ENCODE measurements around the gene GPLD1.

Gene GPLD1

GRCh38 chr6:24529985-24530384 is 40.6 kb upstream of the GPLD1 start:
- no peak overlapping the region for H3K4me3 ChIP-seq (ENCODE audit: low read depth, low read length)
- no peak for TF ChIP-seq CTCF (IDR thresholded peaks at IDR 0.05; ENCODE audit: borderline replicate concordance, insufficient read depth, low read depth, low read length)

- TF ChIP-seq CTCF (IDR thresholded peaks at IDR 0.05; ENCODE audit: borderline replicate concordance, insufficient read depth, low read depth, low read length), result peak; percentile 54
- no peak overlapping the region for H3K4me3 ChIP-seq (ENCODE audit: low read depth, low read length)
These were observed 35.4 kb upstream of the GPLD1 start for GRCh38 chr6:24524805-24525204.

GRCh38 chr6:24524329-24524728 is 35.0 kb upstream of the GPLD1 start:
- no peak for TF ChIP-seq CTCF (IDR thresholded peaks at IDR 0.05; ENCODE audit: borderline replicate concordance, insufficient read depth, low read depth, low read length)
- no peak overlapping the region for H3K4me3 ChIP-seq (ENCODE audit: low read depth, low read length)

GRCh38 chr6:24522228-24523176 is 33.1 kb upstream of the GPLD1 start:
- TF ChIP-seq CTCF (IDR thresholded peaks at IDR 0.05; ENCODE audit: borderline replicate concordance, insufficient read depth, low read depth, low read length), result no peak
- H3K4me3 ChIP-seq (ENCODE audit: low read depth, low read length), result no peak overlapping the region

- peak; percentile 82 for TF ChIP-seq CTCF (IDR thresholded peaks at IDR 0.05; ENCODE audit: borderline replicate concordance, insufficient read depth, low read depth, low read length)
- H3K4me3 ChIP-seq (ENCODE audit: low read depth, low read length), result no peak overlapping the region
These were observed 31.7 kb upstream of the GPLD1 start for GRCh38 chr6:24520929-24521546.

- peak overlapping the region; percentile 17 for H3K4me3 ChIP-seq (ENCODE audit: low read depth, low read length)
- no peak for TF ChIP-seq CTCF (IDR thresholded peaks at IDR 0.05; ENCODE audit: borderline replicate concordance, insufficient read depth, low read depth, low read length)
These were observed 28.5 kb upstream of the GPLD1 start for GRCh38 chr6:24517659-24518543.
